Ascending aorta (tissue), 2 donors: ENCODE data around the gene KIF16B. TPM values are rescaled to one million over a fixed set of nuclear protein-coding genes. Genes with fewer than 3 reads are reported as not detected.

Experiments used
- DNase-seq, 2 donors: peaks; one replicate each; pipeline ENCODE4 v3.0.0-alpha.2; 2019; ENCODE audit warnings: low spot score in 2 of 2
- H3K27ac ChIP-seq, 2 donors: fragments of 200-600 bp; sonication (generic); one replicate each; pipeline ENCODE4 v1.5.1; 2016 to 2017; ENCODE audit warnings: mild to moderate bottlenecking in 1 of 2
- H3K27me3 ChIP-seq: fragments of 200-600 bp; sonication (generic); one replicate; pipeline ENCODE4 v1.5.1; 2017
- H3K36me3 ChIP-seq, 2 donors: fragments of 200-600 bp; sonication (generic); one replicate each; pipeline ENCODE4 v1.5.1; 2016
- H3K4me1 ChIP-seq, 2 donors: fragments of 200-600 bp; sonication (generic); one replicate each; pipeline ENCODE4 v1.5.1; 2016 to 2017; ENCODE audit warnings: mild to moderate bottlenecking in 1 of 2
- H3K4me3 ChIP-seq, 2 donors: fragments of 200-600 bp; sonication (generic); one replicate each; pipeline ENCODE4 v1.5.1; 2016 to 2017; ENCODE audit warnings: mild to moderate bottlenecking in 1 of 2
- H3K9me3 ChIP-seq, 2 donors: fragments of 200-600 bp; sonication (generic); one replicate each; pipeline ENCODE4 v1.5.1; 2016
- intact Hi-C: fragments of 100-400 bp; cut with DNase I; formaldehyde crosslinking; loops from one replicate; pipeline ENCODE4 v1.15.1; 2023
- total RNA-seq: library from RNA; depleted of rRNA; stranded (reverse); fragments of >200 nt; gene quantifications from one replicate; pipeline ENCODE4 v1.1.0, GENCODE V29; 2016
- TF ChIP-seq, protein P1 (sequence below), 3 experiments: fragments of 200-600 bp in 2 of 3; fragments of 450-650 bp in 1 of 3; sonication (generic) in 2 of 3; IDR thresholded peaks; one replicate each; pipeline ENCODE4 v1.5.1; 2016 to 2019; ENCODE audit warnings: antibody characterized with exemption in 3 of 3, mild to moderate bottlenecking in 1 of 3, moderate library complexity in 1 of 3

KIF16B gene
- total RNA-seq, 1 donor from 2014 or later: 6.3 TPM

DNA sequence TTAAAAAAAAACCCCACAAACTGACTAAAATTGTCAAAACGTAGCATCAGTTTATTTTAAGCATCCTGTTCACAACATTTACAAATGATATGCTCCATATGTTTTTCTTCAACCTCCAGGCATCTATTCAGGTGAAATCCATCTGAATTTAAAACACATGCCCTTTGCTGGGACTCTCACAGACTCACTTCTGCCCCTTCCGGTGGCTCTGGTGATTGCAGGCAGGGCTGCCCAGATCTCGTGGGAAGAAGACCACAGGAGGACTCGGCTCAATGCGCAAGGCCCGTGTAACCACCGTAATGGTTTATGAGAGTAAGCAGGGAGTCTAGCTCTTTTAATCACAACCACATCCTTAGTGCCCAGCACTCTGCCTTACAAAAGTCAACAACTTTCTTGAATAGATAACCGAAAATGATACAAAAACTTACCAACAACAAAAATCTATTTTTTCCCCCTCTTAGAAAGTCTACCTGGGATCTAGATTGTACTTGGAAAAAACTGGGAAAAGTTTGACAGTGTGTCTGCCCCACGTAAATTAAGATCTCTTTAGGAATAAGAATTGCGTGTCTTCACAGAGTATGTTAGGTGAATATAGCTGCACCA, 139.1 kb downstream of the KIF16B start:
- Histone ChIP-seq H3K27me3 (no peaks in the 10 kb centered on the region), H3K4me1 (no peaks in the 10 kb centered on the region), H3K9me3 (no peaks in the 10 kb centered on the region), H3K36me3 (peaks cover 0 to 8% of the 10 kb centered on the region in 2 donors), H3K4me3 (no peak overlapping the region), H3K27ac (no peak overlapping the region)
- DNase-seq: no peak
- intact Hi-C loops: no loop called here
- TF ChIP-seq, protein P1, sequence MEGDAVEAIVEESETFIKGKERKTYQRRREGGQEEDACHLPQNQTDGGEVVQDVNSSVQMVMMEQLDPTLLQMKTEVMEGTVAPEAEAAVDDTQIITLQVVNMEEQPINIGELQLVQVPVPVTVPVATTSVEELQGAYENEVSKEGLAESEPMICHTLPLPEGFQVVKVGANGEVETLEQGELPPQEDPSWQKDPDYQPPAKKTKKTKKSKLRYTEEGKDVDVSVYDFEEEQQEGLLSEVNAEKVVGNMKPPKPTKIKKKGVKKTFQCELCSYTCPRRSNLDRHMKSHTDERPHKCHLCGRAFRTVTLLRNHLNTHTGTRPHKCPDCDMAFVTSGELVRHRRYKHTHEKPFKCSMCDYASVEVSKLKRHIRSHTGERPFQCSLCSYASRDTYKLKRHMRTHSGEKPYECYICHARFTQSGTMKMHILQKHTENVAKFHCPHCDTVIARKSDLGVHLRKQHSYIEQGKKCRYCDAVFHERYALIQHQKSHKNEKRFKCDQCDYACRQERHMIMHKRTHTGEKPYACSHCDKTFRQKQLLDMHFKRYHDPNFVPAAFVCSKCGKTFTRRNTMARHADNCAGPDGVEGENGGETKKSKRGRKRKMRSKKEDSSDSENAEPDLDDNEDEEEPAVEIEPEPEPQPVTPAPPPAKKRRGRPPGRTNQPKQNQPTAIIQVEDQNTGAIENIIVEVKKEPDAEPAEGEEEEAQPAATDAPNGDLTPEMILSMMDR (IDR thresholded peaks at IDR 0.05): peak in 2 of 3 experiments; percentile 47 to 51

DNA sequence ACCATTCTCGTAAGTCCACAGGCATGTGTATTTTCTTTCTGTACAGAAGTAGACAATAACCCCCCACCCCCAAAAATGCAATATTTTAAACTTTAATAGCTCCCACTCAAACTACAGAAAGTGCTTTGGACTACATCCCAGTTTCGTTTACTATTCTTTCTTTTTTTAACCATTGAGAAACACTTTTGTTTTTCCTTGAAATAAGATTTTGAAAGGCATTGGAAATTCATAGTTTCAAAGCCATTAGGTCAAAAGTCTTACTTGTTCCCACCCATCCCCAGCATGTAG, 140.0 kb downstream of the KIF16B start:
- Histone ChIP-seq H3K36me3 (peaks cover 0 to 17% of the 10 kb centered on the region in 2 donors), H3K4me1 (no peaks in the 10 kb centered on the region), H3K9me3 (no peaks in the 10 kb centered on the region), H3K27me3 (no peaks in the 10 kb centered on the region), H3K27ac (no peak overlapping the region), H3K4me3 (no peak overlapping the region)
- no peak for DNase-seq
- intact Hi-C loops: no loop called here
- TF ChIP-seq, protein P1 (IDR thresholded peaks at IDR 0.05): no peak

DNA sequence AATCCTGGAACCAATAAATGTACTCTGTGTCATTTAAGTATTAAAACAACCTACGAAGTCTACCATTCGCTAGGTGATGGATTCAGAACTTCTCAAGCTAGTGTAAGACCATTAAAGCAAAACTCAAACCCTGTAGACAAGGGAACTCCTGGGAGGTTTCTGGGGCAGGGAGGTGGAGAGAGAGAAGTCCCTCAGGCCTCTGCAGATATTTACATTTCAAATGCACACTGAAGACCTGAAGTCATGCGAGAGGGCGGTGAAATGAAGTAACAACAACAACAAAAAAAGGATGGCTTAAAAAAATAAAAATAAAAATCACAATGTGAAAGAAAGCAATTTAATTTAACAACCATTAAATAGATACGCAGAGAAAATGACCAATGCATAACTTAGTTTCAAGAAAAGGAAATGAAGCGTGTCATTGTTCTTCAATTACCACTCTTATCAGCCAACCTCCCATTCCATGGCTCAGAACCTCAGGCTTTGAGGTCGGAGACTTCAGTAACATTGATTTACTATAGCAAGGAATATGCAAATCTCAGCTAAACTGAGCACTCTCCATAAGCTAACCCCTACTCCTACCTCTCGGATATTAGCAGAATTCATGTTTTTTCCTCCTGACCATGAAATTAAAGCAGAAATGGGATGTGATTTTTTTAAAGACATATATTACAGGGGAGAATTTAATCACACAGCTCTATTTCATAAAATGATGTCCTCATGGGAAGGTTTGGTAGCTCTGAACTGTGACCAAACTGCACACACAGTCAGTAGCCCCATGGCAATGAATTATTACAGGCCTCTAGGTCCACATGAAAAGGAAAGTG, 140.6 kb downstream of the KIF16B start:
- TF ChIP-seq, protein P1 (IDR thresholded peaks at IDR 0.05): no peak
- Histone ChIP-seq H3K9me3 (no peaks in the 10 kb centered on the region), H3K27me3 (no peaks in the 10 kb centered on the region), H3K27ac (no peak overlapping the region), H3K4me3 (no peak overlapping the region), H3K4me1 (no peaks in the 10 kb centered on the region), H3K36me3 (peaks cover 2 to 23% of the 10 kb centered on the region in 2 donors)
- DNase-seq: no peak
- intact Hi-C loops: no loop called here

DNA sequence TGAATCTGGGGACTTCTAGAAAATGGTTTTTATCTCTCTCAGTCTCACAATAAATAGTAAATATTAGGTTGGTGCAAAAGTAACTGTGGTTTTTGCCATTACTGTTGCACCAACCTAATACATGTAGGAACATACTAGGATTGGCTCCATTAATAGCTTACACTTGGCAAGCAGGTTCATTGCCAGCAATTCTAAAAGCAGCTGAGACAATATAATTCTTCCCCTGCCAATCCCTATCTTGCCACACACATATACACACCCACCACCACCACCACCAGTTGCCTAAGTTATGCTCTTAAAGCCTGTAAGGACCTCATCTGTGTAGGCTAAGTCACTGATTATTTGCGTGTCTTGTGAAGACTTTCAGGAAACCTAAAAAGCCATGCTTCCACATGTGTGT, 145.1 kb downstream of the KIF16B start:
- DNase-seq: no peak
- peaks cover 0 to under 1% of the 10 kb centered on the region in 2 donors for H3K9me3 ChIP-seq
- no peak overlapping the region for H3K4me3 ChIP-seq
- H3K4me1 ChIP-seq: no peaks in the 10 kb centered on the region
- TF ChIP-seq, protein P1 (IDR thresholded peaks at IDR 0.05): no peak
- intact Hi-C loops: no loop called here
- peaks cover 6 to 57% of the 10 kb centered on the region in 2 donors for H3K36me3 ChIP-seq
- H3K27ac ChIP-seq: no peak overlapping the region
- H3K27me3 ChIP-seq: no peaks in the 10 kb centered on the region

DNA sequence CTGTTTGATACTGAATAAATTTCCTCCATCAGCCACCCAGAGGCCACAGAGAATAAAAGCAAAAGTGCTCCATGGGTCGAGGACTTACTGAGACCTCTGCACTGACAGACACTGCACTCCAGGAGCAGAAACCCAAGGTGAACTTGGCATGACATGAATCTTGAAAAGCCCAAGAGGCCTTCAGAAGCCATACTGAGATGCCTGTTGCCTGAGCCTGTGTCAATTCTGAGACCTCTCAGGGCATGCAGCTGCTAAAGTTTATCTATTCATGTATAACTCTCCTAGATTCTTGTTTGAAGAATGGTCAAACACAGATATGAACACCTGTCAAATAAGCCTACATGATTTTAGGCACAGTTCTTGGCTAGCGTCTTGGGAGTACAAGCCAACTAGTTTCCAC, 145.7 kb downstream of the KIF16B start:
- Histone ChIP-seq H3K27me3 (no peaks in the 10 kb centered on the region), H3K9me3 (peaks cover 0 to 5% of the 10 kb centered on the region in 2 donors), H3K4me1 (no peaks in the 10 kb centered on the region), H3K36me3 (peaks cover 6 to 57% of the 10 kb centered on the region in 2 donors), H3K27ac (no peak overlapping the region), H3K4me3 (no peak overlapping the region)
- TF ChIP-seq, protein P1 (IDR thresholded peaks at IDR 0.05): no peak
- no peak for DNase-seq
- intact Hi-C loops: no loop called here
